K562 (cell line): ENCODE data around the gene ABHD12. TPM values are rescaled to one million over a fixed set of nuclear protein-coding genes. Genes with fewer than 3 reads are reported as not detected.

Experiments
- ATF4 ChIP-seq: fragments of 450-650 bp; formaldehyde crosslinking; IDR thresholded peaks from 2 replicates; pipeline ENCODE4 v1.4.0; 2022; ENCODE audit warnings: mild to moderate bottlenecking, moderate library complexity
- CTCF ChIP-seq, 3 experiments: IDR thresholded peaks in 2 of 3; conservative IDR thresholded peaks in 1 of 3; 2 replicates each; pipeline ENCODE4 v1.5.1; 2011 to 2012; ENCODE audit warnings: low read length in 3 of 3, mild to moderate bottlenecking in 3 of 3, control low read depth in 2 of 3, improper control_type of control experiment in 1 of 3, inconsistent platforms in 1 of 3, low read depth in 1 of 3, mixed read lengths in 1 of 3, moderate library complexity in 1 of 3; ENCODE audit not compliant: insufficient read depth in 2 of 3
- E2F3 ChIP-seq: fragments of 250-450 bp; sonication (Bioruptor Pico); IDR thresholded peaks from 2 replicates; pipeline ENCODE4 v1.4.0; 2020; ENCODE audit warnings: mild to moderate bottlenecking
- ETV1 ChIP-seq: fragments of 450-650 bp; conservative IDR thresholded peaks from 2 replicates; pipeline ENCODE4 v1.6.1; 2016; ENCODE audit warnings: missing genetic modification characterization, control low read depth, low read depth, missing compliant biosample characterization
- LCOR ChIP-seq: sonication (generic); formaldehyde crosslinking; IDR thresholded peaks from 2 replicates; pipeline ENCODE4 v1.8.0; 2022; ENCODE audit warnings: mild to moderate bottlenecking, missing genetic modification reagents
- MEF2D ChIP-seq: conservative IDR thresholded peaks from 2 replicates; pipeline ENCODE4 v1.6.1; 2016; ENCODE audit warnings: low read depth, missing genetic modification characterization, missing compliant biosample characterization
- NFE2L1 ChIP-seq: fragments of 450-650 bp; IDR thresholded peaks from 2 replicates; pipeline ENCODE4 v1.6.1; 2016; ENCODE audit warnings: missing genetic modification characterization, low read depth, mild to moderate bottlenecking, missing compliant biosample characterization, moderate library complexity, borderline replicate concordance
- POLR2AphosphoS5 ChIP-seq: IDR thresholded peaks from 2 replicates; pipeline ENCODE4 v1.6.1; 2011; ENCODE audit warnings: mild to moderate bottlenecking, low read depth, low read length, moderate library complexity; ENCODE audit not compliant: control insufficient read depth, insufficient read depth
- PRDM10 ChIP-seq: fragments of 450-650 bp; IDR thresholded peaks from 2 replicates; pipeline ENCODE4 v1.6.1; 2018; ENCODE audit not compliant: partially characterized antibody
- USF1 ChIP-seq: sonication (generic); formaldehyde crosslinking; IDR thresholded peaks from 2 replicates; pipeline ENCODE4 v1.9.0; 2022; ENCODE audit warnings: mild to moderate bottlenecking, missing genetic modification reagents
- ZBTB17 ChIP-seq: fragments of 450-650 bp; formaldehyde crosslinking; IDR thresholded peaks from 2 replicates; pipeline ENCODE4 v1.4.0; 2020; ENCODE audit warnings: mild to moderate bottlenecking
- ZBTB8A ChIP-seq: fragments of 450-650 bp; IDR thresholded peaks from 2 replicates; pipeline ENCODE4 v1.6.1; 2018; ENCODE audit warnings: mild to moderate bottlenecking, moderate library complexity; ENCODE audit not compliant: partially characterized antibody
- ZNF398 ChIP-seq: fragments of 250-450 bp; sonication (Bioruptor Pico); IDR thresholded peaks from 2 replicates; pipeline ENCODE4 v1.8.0; 2021; ENCODE audit warnings: moderate library complexity, mild to moderate bottlenecking, inconsistent platforms
- ZNF444 ChIP-seq: fragments of 250-450 bp; sonication (Bioruptor Pico); IDR thresholded peaks from 2 replicates; pipeline ENCODE4 v1.4.0; 2020; ENCODE audit warnings: mild to moderate bottlenecking, moderate library complexity
- ZNF780A ChIP-seq: fragments of 250-450 bp; sonication (Bioruptor Pico); IDR thresholded peaks from 2 replicates; pipeline ENCODE4 v1.5.0; 2021; ENCODE audit warnings: mild to moderate bottlenecking
- polyA plus RNA-seq, 8 experiments: library from polyadenylated mRNA; depleted of rRNA in 4 of 8; stranded (reverse) in 5 of 8; unstranded in 3 of 8; fragments of >200 nt; fragmentation: Nextera tagmentation in 2 of 8; fragmentation: Illumina TruSeq in 1 of 8; extraction: Ambion mirVana in 2 of 8; extraction: Trizol in 1 of 8; gene quantifications; 2 replicates each; pipeline versions ENCODE4 v1.2.1 to v1.2.3, GENCODE V29; 2011 to 2014; ENCODE audit warnings: inconsistent platforms in 1 of 8, missing spikeins in 1 of 8
- total RNA-seq, 7 experiments: library from RNA; depleted of rRNA in 6 of 7; stranded (reverse); fragments of >200 nt in 6 of 7; fragmentation: Illumina TruSeq in 2 of 7; extraction: Trizol in 2 of 7; gene quantifications; 2 replicates each; pipeline versions ENCODE4 v1.2.1 to v1.2.3, GENCODE V29; 2011 to 2021; ENCODE audit warnings: low replicate concordance in 1 of 7

Gene ABHD12
- total and polyA plus RNA-seq, 9 of the 15 experiments (the other 6 are each of a cell fraction or from before 2014, with no cell fraction given): 0.65 to 15.6 (median 9.1) TPM

GRCh38 chr20:25407311-25408169 is 16.9 kb upstream of the ABHD12 start, which contains the start of gene GINS1 (continued):
- TF ChIP-seq USF1 (CRISPR knock-in tag): no peak
- peak; percentile 73 for TF ChIP-seq POLR2AphosphoS5
- no peak for TF ChIP-seq ZNF398 (CRISPR knock-in tag)
- TF ChIP-seq ATF4: no peak
- TF ChIP-seq ZNF780A (CRISPR knock-in tag): no peak
- no peak for TF ChIP-seq CTCF (IDR thresholded peaks at IDR 0.05 in 2 of 3, conservative IDR thresholded peaks at IDR 0.05 in 1 of 3; ENCODE audit: insufficient read depth in 2 of 3, low read depth in 1 of 3, low read length in 3 of 3)
- TF ChIP-seq MEF2D (tag): no peak
- TF ChIP-seq LCOR (CRISPR knock-in tag): no peak
- no peak for TF ChIP-seq PRDM10
- no peak for TF ChIP-seq NFE2L1 (tag)
- no peak for TF ChIP-seq ZBTB17 (CRISPR knock-in tag)
- no peak for TF ChIP-seq ZBTB8A
- peak; percentile 81 for TF ChIP-seq E2F3 (CRISPR knock-in tag)
- no peak for TF ChIP-seq ETV1 (tag)
- no peak for TF ChIP-seq ZNF444
